DMS114 treated with DMSO at 0.1 percent for 48 hours (cell line): ENCODE results near the gene SLK.

Experiments
- DNase-seq: peaks from one replicate; lab custom pipeline; 2025; ENCODE audit not compliant: unreplicated experiment; lab: John Stamatoyannopoulos, UW

SLK gene

GRCh38 chr10:104032144-104032775 lies 65.3 kb downstream of the SLK start:
- DNase-seq: no peak

DNA sequence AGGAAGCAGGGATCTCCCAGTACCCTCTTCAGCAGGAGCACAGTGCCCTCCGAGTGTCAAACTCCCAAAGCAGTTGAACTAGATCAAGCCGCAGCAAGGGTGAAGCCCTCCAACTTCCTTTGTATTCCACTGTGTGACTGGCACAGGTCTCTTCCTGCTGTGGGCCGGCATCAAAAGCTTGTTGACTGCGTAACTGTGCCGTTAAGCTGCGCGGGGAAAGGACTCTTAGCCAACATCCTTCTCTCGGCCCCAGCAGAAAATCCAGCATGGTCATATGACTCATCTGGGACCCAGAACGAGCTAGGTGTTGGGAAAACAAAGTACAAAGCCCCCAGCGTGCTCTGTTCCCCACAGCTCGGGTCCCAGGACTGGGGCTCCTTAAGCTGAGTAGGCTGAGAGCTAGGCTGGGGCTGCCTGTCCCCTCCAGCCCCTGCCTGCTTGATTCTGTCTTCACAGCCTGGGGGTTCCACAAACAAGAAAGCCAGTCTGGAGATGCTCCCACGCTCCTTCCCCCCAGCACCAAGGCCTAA lies 66.5 kb downstream of the SLK start:
- no peak for DNase-seq

DNA sequence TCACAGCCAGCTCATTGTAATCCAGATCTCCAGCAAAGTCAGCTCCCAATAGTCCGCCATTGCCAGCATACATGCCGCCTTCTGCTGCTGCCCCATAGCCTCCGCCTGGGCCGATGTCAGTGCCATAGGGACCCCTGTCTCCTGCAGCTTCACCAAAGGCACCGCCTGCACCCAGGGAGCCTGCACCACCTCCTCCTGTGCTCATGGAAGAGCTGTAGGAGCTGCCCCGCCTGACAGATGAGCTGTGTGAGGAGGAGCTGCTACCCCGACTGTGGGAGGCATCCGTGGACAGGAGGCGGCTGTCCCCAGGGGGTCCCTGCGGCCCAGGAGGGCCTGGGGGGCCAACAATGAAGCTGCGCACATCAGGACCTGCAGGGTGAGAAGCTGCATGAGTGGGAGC lies 67.0 kb downstream of the SLK start:
- DNase-seq: no peak

DNA sequence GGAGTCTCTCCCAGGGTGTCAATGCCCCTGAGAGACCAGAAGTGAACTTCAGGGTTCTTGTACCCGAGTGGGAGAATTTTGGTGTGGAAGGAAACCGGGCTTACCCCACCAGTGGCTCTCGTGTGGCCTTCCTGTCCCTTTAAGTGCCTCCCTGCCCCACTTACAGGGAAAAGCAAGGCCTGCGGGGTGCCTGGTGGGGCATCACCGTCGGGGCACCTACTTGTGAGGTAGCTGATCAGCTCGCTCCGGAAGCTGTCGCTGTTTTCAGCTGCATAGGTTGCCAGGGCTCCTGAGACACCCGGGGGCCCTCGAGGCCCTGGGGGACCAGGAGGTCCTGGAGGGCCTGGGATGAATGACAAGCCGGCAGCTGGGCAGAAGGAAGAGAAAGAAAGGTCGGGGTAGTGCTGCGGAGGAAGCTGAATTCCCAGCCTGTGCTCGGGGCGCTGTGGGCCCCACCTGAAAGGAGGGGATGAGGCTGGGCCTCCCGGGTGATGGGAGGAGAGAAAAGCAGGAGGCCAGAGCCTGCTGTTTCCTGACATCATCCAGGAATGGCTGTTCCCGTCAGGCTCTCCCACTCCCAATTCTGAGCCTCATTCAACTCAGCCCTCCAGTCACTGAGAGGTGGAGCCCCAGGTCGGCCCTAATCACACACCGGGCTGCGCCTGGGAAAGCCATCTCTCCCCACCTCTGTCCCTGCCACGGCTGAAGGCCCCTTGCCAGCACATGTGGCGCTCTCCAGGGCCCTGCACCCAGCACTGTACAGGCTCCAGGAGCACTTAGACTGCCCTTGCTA lies 67.7 kb downstream of the SLK start:
- DNase-seq: no peak

- no peak for DNase-seq
Observed at GRCh38 chr10:104035194-104036068, 68.5 kb downstream of the SLK start.

- DNase-seq: no peak
Observed at GRCh38 chr10:104036069-104036384, 69.1 kb downstream of the SLK start.

DNA sequence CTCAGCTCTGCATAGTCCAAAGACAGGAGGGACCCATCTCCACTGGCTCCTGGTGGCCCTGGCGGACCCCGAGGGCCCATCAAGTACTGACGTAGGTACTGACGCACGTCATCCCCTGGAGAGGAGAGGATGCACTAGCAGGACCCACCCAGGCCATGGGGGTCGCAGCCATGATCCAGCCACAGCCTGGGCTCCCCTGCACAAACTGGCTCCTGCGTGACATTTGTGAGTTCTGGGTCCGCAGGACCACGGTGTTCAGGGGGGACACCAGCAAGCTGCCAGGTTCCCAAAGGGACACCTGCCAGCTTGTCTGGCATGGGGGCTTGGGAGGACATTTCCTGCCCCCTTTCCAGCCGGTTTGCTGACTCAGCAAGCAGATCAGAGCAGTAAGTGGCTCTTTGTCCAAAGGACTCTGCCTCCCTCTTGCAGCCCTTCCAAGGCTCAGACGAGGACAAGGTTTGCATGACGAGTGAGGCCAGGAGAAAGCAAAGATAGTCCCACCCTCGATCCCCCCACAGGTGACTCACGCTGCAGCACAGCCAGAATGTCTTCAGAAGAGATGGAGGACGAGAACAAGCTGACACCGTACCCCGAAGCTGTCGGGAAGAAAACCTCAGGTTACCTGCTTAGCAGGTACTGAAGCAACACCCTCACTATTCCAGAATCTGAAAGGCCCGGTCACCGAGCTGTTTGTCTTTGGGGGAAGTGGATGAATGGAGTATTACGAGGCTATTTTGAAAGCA lies 69.7 kb downstream of the SLK start:
- DNase-seq: no peak

GRCh38 chr10:104037261-104037951 lies 70.5 kb downstream of the SLK start:
- no peak for DNase-seq

- no peak for DNase-seq
Observed at GRCh38 chr10:104038537-104038936, 71.6 kb downstream of the SLK start.

- no peak for DNase-seq
Observed at GRCh38 chr10:104038958-104039752, 72.2 kb downstream of the SLK start.

GRCh38 chr10:104040382-104040781 lies 73.4 kb downstream of the SLK start:
- no peak for DNase-seq

DNA sequence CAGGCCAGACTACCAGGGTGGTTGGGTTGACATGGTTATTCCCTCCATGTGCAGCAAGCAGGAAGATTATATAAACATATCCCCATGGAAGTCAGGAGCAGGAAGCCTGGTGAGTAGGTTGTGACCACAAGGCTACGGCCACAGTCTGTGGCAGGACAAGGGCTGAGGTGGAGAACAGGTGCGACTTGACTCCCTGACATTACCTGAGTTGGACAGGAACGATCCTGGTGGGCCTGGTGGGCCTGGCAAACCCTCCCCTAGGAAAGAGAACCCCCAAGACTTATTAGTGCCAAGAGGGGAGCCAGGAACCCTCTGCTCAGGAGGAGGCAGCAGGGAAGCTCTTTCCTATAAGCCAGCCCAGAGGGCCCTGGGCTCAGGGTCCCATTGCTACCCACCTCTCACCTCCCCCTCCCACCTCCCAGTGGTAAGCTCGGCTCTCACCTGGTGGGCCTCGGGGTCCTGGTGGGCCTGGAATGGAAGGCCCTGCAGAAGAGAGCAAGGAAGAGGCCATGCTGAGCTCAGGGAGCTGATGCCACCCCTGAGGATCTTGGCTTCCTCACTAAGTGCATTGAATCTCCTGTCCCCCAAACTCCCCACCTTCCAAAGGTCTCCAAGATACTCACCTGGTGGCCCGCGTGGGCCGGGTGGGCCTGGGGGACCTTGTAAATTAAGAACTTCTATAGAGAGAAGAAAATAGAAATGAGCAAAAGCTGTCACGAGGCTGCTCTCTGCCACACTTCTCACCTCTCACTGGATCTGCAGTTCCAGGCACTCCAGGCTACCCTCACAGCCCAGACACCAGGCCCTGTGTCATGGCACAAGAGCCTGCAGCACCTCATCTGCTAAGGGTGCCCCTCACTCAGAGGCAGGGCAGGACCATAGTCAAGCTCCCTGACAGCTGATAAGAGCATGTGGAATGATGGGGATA lies 74.2 kb downstream of the SLK start:
- no peak for DNase-seq

- no peak for DNase-seq
Observed at GRCh38 chr10:104041891-104042535, 75.1 kb downstream of the SLK start.

GRCh38 chr10:104043185-104043830 lies 76.4 kb downstream of the SLK start:
- no peak for DNase-seq

- DNase-seq: no peak
Observed at GRCh38 chr10:104043854-104044253, 76.9 kb downstream of the SLK start.

GRCh38 chr10:104045151-104046089 lies 78.5 kb downstream of the SLK start:
- DNase-seq: peak; percentile 74
